IMR-90 (cell line): ENCODE measurements around the gene OSTN. TPM values are rescaled to one million over a fixed set of nuclear protein-coding genes. Genes with fewer than 3 reads are reported as not detected.
A peak's percentile ranks its signal among the peaks of the same experiment; 100 is the strongest.
"Not testable (repeated sequence)": the region's sequence is repeated elsewhere in the genome, so short reads cannot be mapped to it uniquely, and the experiment has no call there.

Experiments
- ATAC-seq: fragments of 200-7000 bp; cut with Tn5 transposase; 2 replicates; pipeline ENCODE4 v1.9.1; 2020; ENCODE audit warnings: low read depth, mild to moderate bottlenecking, moderate library complexity
- BruUV-seq: library from RNA; stranded (reverse); fragments of 400-500 nt; replicated peaks from 2 replicates; lab custom pipeline; 2021; lab: Mats Ljungman, UMichigan
- CTCF ChIA-PET: fragments of 300-600 bp; formaldehyde crosslinking; extraction: SDS; loops from one replicate; lab custom pipeline; 2021; ENCODE audit warnings: antibody characterized with exemption; lab: Yijun Ruan, JAX
- POLR2A ChIA-PET: fragments of 300-600 bp; sonication (Branson Sonifier 250); formaldehyde crosslinking; loops from one replicate; lab custom pipeline; 2022; ENCODE audit warnings: antibody characterized with exemption; ENCODE audit not compliant: unreplicated experiment; lab: Charles Lee
- DNase-seq: peaks from one replicate; pipeline ENCODE4 v3.0.0; 2013
- H2AFZ ChIP-seq: replicated peaks from 2 replicates; pipeline ENCODE3; 2013; ENCODE audit warnings: low read length, mild to moderate bottlenecking; ENCODE audit not compliant: poor library complexity
- H2AK5ac ChIP-seq: 2 replicates; pipeline ENCODE4 v1.6.1; 2013; ENCODE audit warnings: low read depth, low read length, inconsistent platforms
- H2AK9ac ChIP-seq: replicated peaks from 2 replicates; pipeline ENCODE3; 2013; ENCODE audit warnings: mild to moderate bottlenecking, low read depth, low read length, moderate library complexity; ENCODE audit not compliant: poor library complexity
- H2BK120ac ChIP-seq: 2 replicates; pipeline ENCODE4 v1.6.1; 2013; ENCODE audit warnings: low read depth, low read length, inconsistent platforms
- H2BK15ac ChIP-seq: 3 replicates; pipeline ENCODE4 v1.6.1; 2013; ENCODE audit warnings: low read depth, low read length, inconsistent platforms
- H2BK20ac ChIP-seq: 2 replicates; pipeline ENCODE4 v1.6.1; 2013; ENCODE audit warnings: low read depth, mild to moderate bottlenecking, inconsistent platforms, low read length, moderate library complexity
- H2BK5ac ChIP-seq: 2 replicates; pipeline ENCODE4 v1.6.1; 2013; ENCODE audit warnings: mild to moderate bottlenecking, low read depth, low read length, inconsistent platforms; ENCODE audit not compliant: poor library complexity, severe bottlenecking
- H3K14ac ChIP-seq: replicated peaks from 2 replicates; pipeline ENCODE4 v1.6.1; 2013; ENCODE audit warnings: low read depth, low read length, inconsistent platforms
- H3K18ac ChIP-seq: 2 replicates; pipeline ENCODE4 v1.6.1; 2013; ENCODE audit warnings: low read depth, low read length, control low read depth
- H3K23ac ChIP-seq: 2 replicates; pipeline ENCODE4 v1.6.1; 2013; ENCODE audit warnings: low read depth, low read length, inconsistent platforms
- H3K27ac ChIP-seq: 2 replicates; pipeline ENCODE4 v1.5.1; 2013; ENCODE audit warnings: mild to moderate bottlenecking, control low read depth, low read length; ENCODE audit not compliant: insufficient read depth
- H3K27me3 ChIP-seq: 2 replicates; pipeline ENCODE4 v1.6.1; 2013; ENCODE audit warnings: low read length; ENCODE audit not compliant: control insufficient read depth, insufficient read depth
- H3K36me3 ChIP-seq: 2 replicates; pipeline ENCODE4 v1.6.1; 2013; ENCODE audit warnings: low read length, mixed read lengths; ENCODE audit not compliant: control insufficient read depth, insufficient read depth
- H3K4ac ChIP-seq: 2 replicates; pipeline ENCODE4 v1.6.1; 2013; ENCODE audit warnings: low read depth, low read length, inconsistent platforms
- H3K4me1 ChIP-seq: 2 replicates; pipeline ENCODE4 v1.6.1; 2013; ENCODE audit warnings: low read length, mixed read lengths; ENCODE audit not compliant: control insufficient read depth, insufficient read depth
- H3K4me2 ChIP-seq: 2 replicates; pipeline ENCODE4 v1.6.1; 2013; ENCODE audit warnings: low read depth, mild to moderate bottlenecking, control low read depth, low read length, moderate library complexity
- H3K4me3 ChIP-seq: 2 replicates; pipeline ENCODE4 v1.5.1; 2013; ENCODE audit warnings: low read depth, mild to moderate bottlenecking, control low read depth, low read length, moderate library complexity; ENCODE audit not compliant: insufficient read depth
- H3K56ac ChIP-seq: 2 replicates; pipeline ENCODE4 v1.6.1; 2013; ENCODE audit warnings: low read length, inconsistent platforms; ENCODE audit not compliant: insufficient read depth; ENCODE audit errors: extremely low read depth
- H3K79me1 ChIP-seq, 2 experiments: 2 replicates each; pipeline ENCODE4 v1.6.1; 2013; ENCODE audit warnings: low read length in 2 of 2, inconsistent platforms in 1 of 2, low read depth in 1 of 2
- H3K9ac ChIP-seq: 2 replicates; pipeline ENCODE4 v1.6.1; 2013; ENCODE audit warnings: low read depth, low read length, control low read depth
- H3K9me1 ChIP-seq: 2 replicates; pipeline ENCODE4 v1.6.1; 2013; ENCODE audit warnings: low read length, inconsistent platforms; ENCODE audit not compliant: insufficient read depth
- H3K9me3 ChIP-seq: 2 replicates; pipeline ENCODE4 v1.6.1; 2013; ENCODE audit warnings: low read length; ENCODE audit not compliant: control insufficient read depth, insufficient read depth
- H4K20me1 ChIP-seq: 2 replicates; pipeline ENCODE4 v1.6.1; 2013; ENCODE audit warnings: low read length, inconsistent platforms; ENCODE audit not compliant: insufficient read depth
- H4K5ac ChIP-seq: 2 replicates; pipeline ENCODE4 v1.6.1; 2013; ENCODE audit warnings: mild to moderate bottlenecking, low read depth, low read length, control low read depth
- H4K8ac ChIP-seq, 2 experiments: 2 replicates each; pipeline ENCODE4 v1.6.1; 2013; ENCODE audit warnings: low read depth in 2 of 2, low read length in 2 of 2, control low read depth in 1 of 2, inconsistent platforms in 1 of 2
- H4K91ac ChIP-seq: 2 replicates; pipeline ENCODE4 v1.6.1; 2013; ENCODE audit warnings: low read depth, low read length, inconsistent platforms; ENCODE audit not compliant: insufficient read depth
- CHD1 ChIP-seq: IDR thresholded peaks from 2 replicates; pipeline ENCODE4 v1.6.1; 2012; ENCODE audit warnings: low read depth, low read length, improper control_type of control experiment
- FOS ChIP-seq: fragments of 150-350 bp; IDR thresholded peaks from 2 replicates; pipeline ENCODE4 v1.6.1; 2016; ENCODE audit warnings: low read depth, low read length
- MXI1 ChIP-seq: IDR thresholded peaks from 2 replicates; pipeline ENCODE4 v1.6.1; 2012; ENCODE audit warnings: low read depth, mild to moderate bottlenecking, low read length, moderate library complexity, borderline replicate concordance
- RCOR1 ChIP-seq: IDR thresholded peaks from 2 replicates; pipeline ENCODE4 v1.6.1; 2012; ENCODE audit warnings: mild to moderate bottlenecking, low read length, improper control_type of control experiment; ENCODE audit not compliant: insufficient replicate concordance
- WGBS, 2 experiments: methylation state at CpG; one replicate each; pipeline versions ENCODE4 v1.1.5 to v1.1.7; 2013; ENCODE audit warnings: missing lambda C conversion rate in 2 of 2; ENCODE audit not compliant: insufficient read length in 1 of 2; ENCODE audit errors: extremely low coverage in 2 of 2; 5-methylcytosine and 5-hydroxymethylcytosine counted together
- dilution Hi-C: fragments of 300-500 bp; cut with HindIII; formaldehyde crosslinking; loops from one replicate; pipeline ENCODE4 v1.14.3; 2018; ENCODE audit warnings: low sequenced_read_pairs; ENCODE audit not compliant: unreplicated experiment
- in situ Hi-C: fragments of 300-500 bp; cut with MboI; formaldehyde crosslinking; loops from 3 replicates; pipeline ENCODE4 v1.14.3; 2019; ENCODE audit warnings: low sequenced_read_pairs, inconsistent platforms, mixed read lengths
- intact Hi-C: fragments of 100-400 bp; cut with micrococcal nuclease; formaldehyde crosslinking; loops from 2 replicates; pipeline ENCODE4 v1.10.0; 2022
- polyA plus RNA-seq, 3 experiments: library from polyadenylated mRNA; depleted of rRNA; stranded (reverse); fragments of >200 nt; gene quantifications; 2 replicates each; pipeline ENCODE4 v1.2.3, GENCODE V29; 2012; ENCODE audit warnings: low replicate concordance in 1 of 3
- total RNA-seq: library from RNA; depleted of rRNA; stranded (reverse); fragments of >200 nt; gene quantifications from 2 replicates; pipeline ENCODE4 v1.2.3, GENCODE V29; 2012

OSTN gene
- total and polyA plus RNA-seq, 2 of the 4 experiments (the other 2 are of a cell fraction): not detected

GRCh38 chr3:191269289-191270085 lies 70.4 kb downstream of the OSTN start:
- H3K4me3 ChIP-seq: no peak overlapping the region
- H3K79me1 ChIP-seq: no peaks in the 10 kb centered on the region
- no TSS peak for BruUV-seq
- peaks cover 1% of the 10 kb centered on the region for H3K27me3 ChIP-seq
- no peak overlapping the region for H4K8ac ChIP-seq
- no peaks in the 10 kb centered on the region for H3K4me1 ChIP-seq
- DNase-seq: peak; percentile 75
- H3K23ac ChIP-seq: no peak overlapping the region
- no peak overlapping the region for H2BK20ac ChIP-seq
- H3K18ac ChIP-seq: no peak overlapping the region
- H2AFZ ChIP-seq: no peak overlapping the region
- H3K36me3 ChIP-seq: no peaks in the 10 kb centered on the region
- H3K14ac ChIP-seq: no peak overlapping the region
- ChIA-PET POLR2A (no interaction called here), CTCF (no interaction called here)
- H2BK15ac ChIP-seq: no peak overlapping the region
- in situ Hi-C loops: no loop called here
- dilution Hi-C loops: no loop called here
- WGBS, 2 experiments: 44% methylated on average over 1 of the region's 5 CpGs; no CpG with 5 or more reads in 1 of the 2 experiments
- H3K4ac ChIP-seq: no peak overlapping the region
- H3K9me1 ChIP-seq: no peaks in the 10 kb centered on the region
- no peak overlapping the region for H2BK5ac ChIP-seq
- 0 out of 2 replicates have a peak, but pooled peaks cover 2% of the 10 kb centered on the region for H3K9me3 ChIP-seq
- H3K9ac ChIP-seq: no peak overlapping the region
- no peak overlapping the region for H2AK9ac ChIP-seq
- H2AK5ac ChIP-seq: no peak overlapping the region
- H2BK120ac ChIP-seq: no peak overlapping the region
- H4K5ac ChIP-seq: no peak overlapping the region
- no peak overlapping the region for H3K56ac ChIP-seq
- H4K20me1 ChIP-seq: no peaks in the 10 kb centered on the region
- H3K4me2 ChIP-seq: no peak overlapping the region
- intact Hi-C loops: no loop called here
- ATAC-seq: peak; percentile 92
- no peak for TF ChIP-seq MXI1
- TF ChIP-seq RCOR1: no peak
- no peak for TF ChIP-seq CHD1
- TF ChIP-seq FOS: peak; percentile 57; the same call in 1 of the 2 replicates
- no peak overlapping the region for H4K91ac ChIP-seq
- no peak overlapping the region for H3K27ac ChIP-seq

GRCh38 chr3:191275244-191275643 lies 76.2 kb downstream of the OSTN start:
- H3K79me1 ChIP-seq, H3K36me3 ChIP-seq, H4K8ac ChIP-seq, CTCF ChIA-PET, H3K27ac ChIP-seq, H2AFZ ChIP-seq, H2AK9ac ChIP-seq, BruUV-seq, H3K4me3 ChIP-seq, in situ Hi-C loops, H3K56ac ChIP-seq, H3K9ac ChIP-seq, H2BK20ac ChIP-seq, H3K4me1 ChIP-seq, H3K14ac ChIP-seq, H3K27me3 ChIP-seq, H4K20me1 ChIP-seq, POLR2A ChIA-PET, H4K91ac ChIP-seq, H3K23ac ChIP-seq, ATAC-seq, H3K4me2 ChIP-seq, H3K4ac ChIP-seq, H2AK5ac ChIP-seq, DNase-seq, H3K9me3 ChIP-seq, H2BK120ac ChIP-seq, H3K18ac ChIP-seq, intact Hi-C loops, dilution Hi-C loops, H4K5ac ChIP-seq, H3K9me1 ChIP-seq, H2BK15ac ChIP-seq, H2BK5ac ChIP-seq: not testable (repeated sequence)
- WGBS, 2 experiments: no CpG with 5 or more reads among the region's 14 CpGs
